HG03575 (cell line): ENCODE data around the gene TPK1.
A peak's percentile ranks its signal among the peaks of the same experiment; 100 is the strongest.
"Not testable (repeated sequence)": the region's sequence is repeated elsewhere in the genome, so short reads cannot be mapped to it uniquely, and the experiment has no call there.

Experiments
- ATAC-seq: cut with Tn5 transposase; IDR thresholded peaks from one replicate; pipeline ENCODE4 v1.9.1; 2021; ENCODE audit not compliant: unreplicated experiment, insufficient number of reproducible peaks, low FRiP score; ENCODE audit errors: extremely low read depth

The TPK1 gene

GRCh38 chr7:144827621-144828020 is 8.2 kb downstream of the TPK1 start:
- no peak for ATAC-seq

GRCh38 chr7:144826208-144826607 is 9.6 kb downstream of the TPK1 start:
- ATAC-seq, result no peak

- no peak for ATAC-seq
Observed at GRCh38 chr7:144824360-144824759, 11.5 kb downstream of the TPK1 start.

- ATAC-seq, result no peak
Observed at GRCh38 chr7:144822223-144822622, 13.6 kb downstream of the TPK1 start.

- peak; percentile 34 for ATAC-seq
Observed at GRCh38 chr7:144821067-144821466, 14.8 kb downstream of the TPK1 start.

- no peak for ATAC-seq
Observed at GRCh38 chr7:144820552-144820951, 15.3 kb downstream of the TPK1 start.

GRCh38 chr7:144819566-144819965 is 16.3 kb downstream of the TPK1 start:
- ATAC-seq, result no peak

- ATAC-seq, result peak; percentile 76
Observed at GRCh38 chr7:144818511-144818910, 17.3 kb downstream of the TPK1 start.

- ATAC-seq, result no peak
Observed at GRCh38 chr7:144817001-144817400, 18.9 kb downstream of the TPK1 start.

GRCh38 chr7:144814299-144814698 is 21.6 kb downstream of the TPK1 start:
- no peak for ATAC-seq

GRCh38 chr7:144812379-144813283 is 23.2 kb downstream of the TPK1 start:
- no peak for ATAC-seq

GRCh38 chr7:144805627-144806239 is 30.1 kb downstream of the TPK1 start:
- ATAC-seq, result no peak

- ATAC-seq, result not testable (repeated sequence)
Observed at GRCh38 chr7:144800678-144801436, 35.0 kb downstream of the TPK1 start.

GRCh38 chr7:144796919-144797318 is 38.9 kb downstream of the TPK1 start:
- no peak for ATAC-seq

- ATAC-seq, result no peak
Observed at GRCh38 chr7:144792050-144792449, 43.8 kb downstream of the TPK1 start.

- ATAC-seq, result no peak
Observed at GRCh38 chr7:144791488-144791887, 44.4 kb downstream of the TPK1 start.

GRCh38 chr7:144787127-144787526 is 48.7 kb downstream of the TPK1 start:
- no peak for ATAC-seq

- no peak for ATAC-seq
Observed at GRCh38 chr7:144786522-144786921, 49.3 kb downstream of the TPK1 start.

GRCh38 chr7:144786079-144786478 is 49.8 kb downstream of the TPK1 start:
- no peak for ATAC-seq

GRCh38 chr7:144785521-144785920 is 50.3 kb downstream of the TPK1 start:
- ATAC-seq, result no peak
